Measurements from ENCODE around the gene MYO10. TPM values are rescaled to one million over a fixed set of nuclear protein-coding genes. Genes with fewer than 3 reads are reported as not detected.

MYO10 gene
- total RNA-seq, 4 donors from 2014 or later, result 3.2 to 30.7 (median 22.9) TPM

- no peak for DNase-seq
- Histone ChIP-seq H3K27ac (no peak overlapping the region), H3K4me3 (no peak overlapping the region), H3K9me3 (no peaks in the 10 kb centered on the region), H3K36me3 (no peaks in the 10 kb centered on the region), H3K27me3 (no peaks in the 10 kb centered on the region), H3K4me1 (no peaks in the 10 kb centered on the region)
- intact Hi-C loops (cut with DNase I; ENCODE audit: low total_unique reads), result no loop called here
- TF ChIP-seq CTCF (IDR thresholded peaks at IDR 0.05), result no peak
Observed at GRCh38 chr5:16784088-16784487, 152.0 kb downstream of the MYO10 start.

GRCh38 chr5:16781828-16782626 is 154.1 kb downstream of the MYO10 start:
- TF ChIP-seq POLR2A (IDR thresholded peaks at IDR 0.05) (no peak), CTCF (IDR thresholded peaks at IDR 0.05) (no peak)
- H3K27me3 ChIP-seq, result no peaks in the 10 kb centered on the region
- no peaks in the 10 kb centered on the region for H3K36me3 ChIP-seq
- no peak overlapping the region for H3K27ac ChIP-seq
- no peak for DNase-seq
- no peaks in the 10 kb centered on the region for H3K4me1 ChIP-seq
- no peak overlapping the region for H3K4me3 ChIP-seq
- intact Hi-C loops (cut with DNase I; ENCODE audit: low total_unique reads), result no loop called here
- H3K9me3 ChIP-seq, result no peaks in the 10 kb centered on the region

- H3K9me3 ChIP-seq, result no peaks in the 10 kb centered on the region
- no peaks in the 10 kb centered on the region for H3K4me1 ChIP-seq
- no peaks in the 10 kb centered on the region for H3K27me3 ChIP-seq
- no peaks in the 10 kb centered on the region for H3K36me3 ChIP-seq
- intact Hi-C loops (cut with DNase I; ENCODE audit: low total_unique reads), result no loop called here
- H3K27ac ChIP-seq, result no peak overlapping the region
- H3K4me3 ChIP-seq, result no peak overlapping the region
- DNase-seq, result no peak
- no peak for TF ChIP-seq POLR2A (IDR thresholded peaks at IDR 0.05)
- TF ChIP-seq CTCF (IDR thresholded peaks at IDR 0.05), result no peak
Observed at GRCh38 chr5:16780325-16780724, 155.8 kb downstream of the MYO10 start.

- no peaks in the 10 kb centered on the region for H3K36me3 ChIP-seq
- TF ChIP-seq POLR2A (IDR thresholded peaks at IDR 0.05) (no peak), CTCF (IDR thresholded peaks at IDR 0.05) (no peak)
- intact Hi-C loops (cut with DNase I; ENCODE audit: low total_unique reads), result no loop called here
- H3K4me3 ChIP-seq, result no peak overlapping the region
- no peaks in the 10 kb centered on the region for H3K27me3 ChIP-seq
- H3K9me3 ChIP-seq, result no peaks in the 10 kb centered on the region
- H3K4me1 ChIP-seq, result no peaks in the 10 kb centered on the region
- no peak for DNase-seq
- H3K27ac ChIP-seq, result no peak overlapping the region
Observed at GRCh38 chr5:16777432-16777831, 158.7 kb downstream of the MYO10 start.

GRCh38 chr5:16776611-16777251 is 159.4 kb downstream of the MYO10 start:
- Histone ChIP-seq H3K27me3 (no peaks in the 10 kb centered on the region), H3K4me1 (no peaks in the 10 kb centered on the region), H3K9me3 (no peaks in the 10 kb centered on the region), H3K27ac (no peak overlapping the region), H3K4me3 (no peak overlapping the region), H3K36me3 (no peaks in the 10 kb centered on the region)
- intact Hi-C loops (cut with DNase I; ENCODE audit: low total_unique reads), result no loop called here
- TF ChIP-seq POLR2A (IDR thresholded peaks at IDR 0.05) (no peak), CTCF (IDR thresholded peaks at IDR 0.05) (peak in 1 of 4 experiments; percentile 5)
- no peak for DNase-seq
